Gastroesophageal sphincter (tissue), 3 donors: ENCODE results near the gene C5.

Source experiments
- EP300 ChIP-seq: sonication (generic); formaldehyde crosslinking; IDR thresholded peaks from one replicate; pipeline ENCODE4 v1.6.1; 2017; ENCODE audit warnings: antibody characterized with exemption, mild to moderate bottlenecking
- POLR2A ChIP-seq, 2 donors: fragments of 450-650 bp; IDR thresholded peaks; one replicate each; pipeline ENCODE4 v1.6.1; 2017; ENCODE audit warnings: antibody characterized with exemption in 2 of 2, mild to moderate bottlenecking in 2 of 2, moderate library complexity in 1 of 2
- TF ChIP-seq, protein P1 (sequence below), 4 experiments: fragments of 200-600 bp in 2 of 4; fragments of 450-650 bp in 2 of 4; sonication (generic) in 1 of 4; IDR thresholded peaks; one replicate each; pipeline ENCODE4 v1.5.1; 2017 to 2019; ENCODE audit warnings: antibody characterized with exemption in 4 of 4, mild to moderate bottlenecking in 2 of 4, moderate library complexity in 2 of 4

DNA sequence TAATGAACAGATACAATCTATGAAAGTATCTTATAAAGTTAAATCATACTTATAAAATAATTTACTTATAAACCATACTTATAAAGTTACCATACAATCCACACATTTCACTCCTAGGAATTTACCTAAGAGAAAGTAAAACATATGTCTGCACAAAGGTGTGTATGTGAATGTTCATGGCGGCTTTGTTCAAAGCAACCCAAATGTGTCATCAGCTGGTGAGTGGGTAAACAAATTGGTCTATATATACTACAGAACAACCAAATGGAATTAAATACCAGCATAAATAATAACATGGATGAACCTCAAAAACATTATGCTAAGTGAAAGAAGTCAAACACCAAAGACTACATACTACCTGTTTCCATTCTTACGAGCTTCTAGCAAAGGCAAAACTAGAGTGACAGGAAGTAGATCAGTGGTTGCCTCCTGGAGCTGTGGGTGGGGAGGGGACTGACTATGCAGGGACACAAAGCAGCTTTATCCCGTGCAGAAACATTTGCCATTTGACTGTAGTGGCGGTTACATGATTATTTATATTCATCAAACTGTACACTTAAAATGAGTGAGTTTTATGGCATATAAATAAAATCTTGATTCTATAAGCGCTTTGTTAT is 134.1 kb downstream of the C5 start:
- TF ChIP-seq POLR2A (IDR thresholded peaks at IDR 0.05) (no peak), EP300 (no peak)
- TF ChIP-seq, protein P1, sequence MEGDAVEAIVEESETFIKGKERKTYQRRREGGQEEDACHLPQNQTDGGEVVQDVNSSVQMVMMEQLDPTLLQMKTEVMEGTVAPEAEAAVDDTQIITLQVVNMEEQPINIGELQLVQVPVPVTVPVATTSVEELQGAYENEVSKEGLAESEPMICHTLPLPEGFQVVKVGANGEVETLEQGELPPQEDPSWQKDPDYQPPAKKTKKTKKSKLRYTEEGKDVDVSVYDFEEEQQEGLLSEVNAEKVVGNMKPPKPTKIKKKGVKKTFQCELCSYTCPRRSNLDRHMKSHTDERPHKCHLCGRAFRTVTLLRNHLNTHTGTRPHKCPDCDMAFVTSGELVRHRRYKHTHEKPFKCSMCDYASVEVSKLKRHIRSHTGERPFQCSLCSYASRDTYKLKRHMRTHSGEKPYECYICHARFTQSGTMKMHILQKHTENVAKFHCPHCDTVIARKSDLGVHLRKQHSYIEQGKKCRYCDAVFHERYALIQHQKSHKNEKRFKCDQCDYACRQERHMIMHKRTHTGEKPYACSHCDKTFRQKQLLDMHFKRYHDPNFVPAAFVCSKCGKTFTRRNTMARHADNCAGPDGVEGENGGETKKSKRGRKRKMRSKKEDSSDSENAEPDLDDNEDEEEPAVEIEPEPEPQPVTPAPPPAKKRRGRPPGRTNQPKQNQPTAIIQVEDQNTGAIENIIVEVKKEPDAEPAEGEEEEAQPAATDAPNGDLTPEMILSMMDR (IDR thresholded peaks at IDR 0.05): no peak
